Erythroblast (primary cell): Measurements from ENCODE around the gene UGGT1.

Experiments
- GATA1 ChIP-seq: IDR thresholded peaks from 2 replicates; pipeline ENCODE4 v1.6.1; 2011; ENCODE audit warnings: low read depth, mild to moderate bottlenecking, control low read depth, low read length, moderate library complexity
- POLR2A ChIP-seq: IDR thresholded peaks from 2 replicates; pipeline ENCODE4 v1.6.1; 2011; ENCODE audit warnings: mild to moderate bottlenecking, low read length

- TF ChIP-seq POLR2A (no peak), GATA1 (no peak)
Measured at GRCh38 chr2:128196471-128196931, 105.5 kb downstream of the UGGT1 start.
